ENCODE results near the gene SORCS2.

Gene SORCS2

DNA sequence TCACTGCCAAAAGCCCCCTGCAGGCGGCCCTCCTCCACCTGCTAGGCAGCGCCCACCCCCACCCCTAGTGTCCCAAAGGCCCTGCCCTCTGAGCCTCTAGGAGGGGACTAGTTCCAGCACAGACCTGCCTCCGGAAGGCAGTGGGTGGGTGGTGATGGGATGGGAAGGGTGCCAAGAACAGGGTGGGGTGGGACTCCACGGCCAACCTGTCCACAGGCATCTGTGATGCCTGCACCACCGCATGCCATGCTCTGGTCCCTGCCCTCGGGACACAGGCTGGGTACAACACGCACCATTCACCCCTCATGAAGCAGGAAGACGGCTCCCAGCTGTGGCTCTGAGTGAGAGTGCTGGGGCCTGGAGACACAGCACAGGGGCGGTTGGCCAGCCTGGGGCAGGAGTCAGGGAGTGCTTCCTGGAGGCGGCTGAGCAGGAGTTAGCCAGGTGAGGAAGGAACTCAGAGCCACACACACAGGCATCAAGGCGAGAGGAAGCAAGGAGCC is 485.5 kb downstream of the SORCS2 start:
- Histone ChIP-seq H3K4me3 (no peak overlapping the region), H3K27ac (no peak overlapping the region)
- no peak for DNase-seq (ENCODE audit: low spot score)
- TF ChIP-seq CTCF (IDR thresholded peaks at IDR 0.05): no peak

DNA sequence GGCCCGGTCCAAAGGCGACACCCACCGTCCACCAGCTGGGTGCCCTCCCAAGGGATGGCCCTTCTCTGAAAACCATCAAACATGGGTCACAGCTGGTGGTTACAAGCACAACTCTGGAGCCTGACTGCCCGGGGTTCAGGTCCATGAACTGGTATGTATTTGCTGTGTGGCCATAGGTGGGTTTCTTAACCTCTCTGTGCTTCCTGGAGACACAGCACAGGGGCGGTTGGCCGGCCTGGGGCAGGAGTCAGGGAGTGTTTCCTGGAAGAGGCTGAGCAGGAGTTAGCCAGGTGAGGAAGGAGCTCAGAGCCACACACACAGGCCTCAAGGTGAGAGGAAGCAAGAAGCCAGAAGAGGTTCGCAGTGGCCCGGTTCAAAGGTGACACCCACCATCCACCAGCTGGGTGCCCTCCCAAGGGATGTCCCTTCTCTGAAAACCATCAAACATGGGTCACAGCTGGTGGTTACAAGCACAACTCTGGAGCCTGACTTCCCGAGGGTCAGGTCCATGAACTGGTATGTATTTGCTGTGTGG is 486.0 kb downstream of the SORCS2 start:
- TF ChIP-seq CTCF (IDR thresholded peaks at IDR 0.05): no peak

GRCh38 chr4:7679406-7680040 is 487.2 kb downstream of the SORCS2 start:
- Histone ChIP-seq H3K27ac (no peak overlapping the region), H3K4me3 (no peak overlapping the region)
- no peak for TF ChIP-seq CTCF (IDR thresholded peaks at IDR 0.05)
- DNase-seq (ENCODE audit: low spot score): no peak

More for the DNA sequence above, 486.0 kb downstream of the SORCS2 start:
- Histone ChIP-seq H3K27ac (no peak overlapping the region), H3K4me3 (no peak overlapping the region)
- DNase-seq (ENCODE audit: low spot score): no peak

GRCh38 chr4:7680106-7680505 is 487.8 kb downstream of the SORCS2 start:
- H3K4me3 ChIP-seq: no peak overlapping the region
- no peak for DNase-seq (ENCODE audit: low spot score)
- TF ChIP-seq CTCF (IDR thresholded peaks at IDR 0.05): no peak
- H3K27ac ChIP-seq: no peak overlapping the region

- TF ChIP-seq CTCF (IDR thresholded peaks at IDR 0.05): no peak
- no peak for DNase-seq (ENCODE audit: low spot score)
- Histone ChIP-seq H3K4me3 (no peak overlapping the region), H3K27ac (no peak overlapping the region)
Measured at GRCh38 chr4:7680731-7681130, 488.4 kb downstream of the SORCS2 start.

- H3K4me3 ChIP-seq: no peak overlapping the region
- DNase-seq (ENCODE audit: low spot score): no peak
- TF ChIP-seq CTCF (IDR thresholded peaks at IDR 0.05): no peak
- H3K27ac ChIP-seq: no peak overlapping the region
Measured at GRCh38 chr4:7683126-7683703, 490.9 kb downstream of the SORCS2 start.

DNA sequence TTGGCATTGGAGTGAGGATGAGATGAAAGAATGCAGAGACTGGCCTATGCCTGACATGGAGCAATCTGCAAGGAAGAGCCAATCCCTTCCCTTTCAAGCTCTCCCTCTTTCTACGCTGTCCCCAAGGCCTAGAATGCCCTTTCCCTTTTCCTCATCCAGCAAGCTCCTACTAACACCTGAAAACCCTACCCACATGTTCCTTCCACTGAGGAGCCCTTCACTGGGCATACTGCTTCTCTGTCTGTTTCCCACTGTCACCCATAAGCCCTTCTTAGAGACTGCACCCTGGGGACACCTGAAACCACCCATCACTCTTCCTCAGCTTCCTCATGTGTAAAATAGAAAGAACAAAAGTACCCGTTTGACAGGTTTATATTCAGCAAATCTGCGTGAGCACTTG is 492.0 kb downstream of the SORCS2 start:
- no peak for DNase-seq (ENCODE audit: low spot score)
- Histone ChIP-seq H3K4me3 (no peak overlapping the region), H3K27ac (no peak overlapping the region)
- TF ChIP-seq CTCF (IDR thresholded peaks at IDR 0.05): no peak
